C4-2B (cell line): ENCODE results near the gene OTUD4.

ENCODE experiments used
- H3K27ac ChIP-seq: fragments of 450-650 bp; 2 replicates; pipeline ENCODE4 v1.5.1; 2017
- ZFX ChIP-seq: fragments of 450-650 bp; IDR thresholded peaks from 2 replicates; pipeline ENCODE4 v1.6.1; 2017
- TF ChIP-seq, protein P1 (sequence below): fragments of 450-650 bp; conservative IDR thresholded peaks from 2 replicates; pipeline ENCODE4 v1.5.1; 2017; ENCODE audit warnings: mild to moderate bottlenecking

OTUD4 gene

DNA sequence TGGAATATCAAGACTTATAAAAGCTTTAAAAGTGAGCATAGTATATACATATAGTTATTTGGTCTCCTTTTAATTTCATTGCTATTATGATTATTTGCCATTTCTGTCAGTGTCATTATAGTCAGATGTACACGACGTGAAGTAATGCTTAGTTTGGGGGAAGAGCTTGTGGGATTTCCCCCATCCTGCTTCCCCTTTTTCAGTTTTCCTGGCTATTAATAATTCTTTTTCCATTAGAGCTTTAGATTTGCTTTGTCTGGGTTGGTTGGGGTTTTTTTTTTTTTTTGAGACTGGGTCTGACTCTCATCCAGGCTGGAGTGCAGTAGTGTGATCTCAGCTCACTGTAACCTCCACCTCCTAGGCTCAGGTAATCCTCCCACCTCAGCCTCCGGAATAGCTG, 76.9 kb downstream of the OTUD4 start:
- no peak overlapping the region for H3K27ac ChIP-seq
- no peak for TF ChIP-seq ZFX
- TF ChIP-seq, protein P1, sequence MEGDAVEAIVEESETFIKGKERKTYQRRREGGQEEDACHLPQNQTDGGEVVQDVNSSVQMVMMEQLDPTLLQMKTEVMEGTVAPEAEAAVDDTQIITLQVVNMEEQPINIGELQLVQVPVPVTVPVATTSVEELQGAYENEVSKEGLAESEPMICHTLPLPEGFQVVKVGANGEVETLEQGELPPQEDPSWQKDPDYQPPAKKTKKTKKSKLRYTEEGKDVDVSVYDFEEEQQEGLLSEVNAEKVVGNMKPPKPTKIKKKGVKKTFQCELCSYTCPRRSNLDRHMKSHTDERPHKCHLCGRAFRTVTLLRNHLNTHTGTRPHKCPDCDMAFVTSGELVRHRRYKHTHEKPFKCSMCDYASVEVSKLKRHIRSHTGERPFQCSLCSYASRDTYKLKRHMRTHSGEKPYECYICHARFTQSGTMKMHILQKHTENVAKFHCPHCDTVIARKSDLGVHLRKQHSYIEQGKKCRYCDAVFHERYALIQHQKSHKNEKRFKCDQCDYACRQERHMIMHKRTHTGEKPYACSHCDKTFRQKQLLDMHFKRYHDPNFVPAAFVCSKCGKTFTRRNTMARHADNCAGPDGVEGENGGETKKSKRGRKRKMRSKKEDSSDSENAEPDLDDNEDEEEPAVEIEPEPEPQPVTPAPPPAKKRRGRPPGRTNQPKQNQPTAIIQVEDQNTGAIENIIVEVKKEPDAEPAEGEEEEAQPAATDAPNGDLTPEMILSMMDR, result no peak

DNA sequence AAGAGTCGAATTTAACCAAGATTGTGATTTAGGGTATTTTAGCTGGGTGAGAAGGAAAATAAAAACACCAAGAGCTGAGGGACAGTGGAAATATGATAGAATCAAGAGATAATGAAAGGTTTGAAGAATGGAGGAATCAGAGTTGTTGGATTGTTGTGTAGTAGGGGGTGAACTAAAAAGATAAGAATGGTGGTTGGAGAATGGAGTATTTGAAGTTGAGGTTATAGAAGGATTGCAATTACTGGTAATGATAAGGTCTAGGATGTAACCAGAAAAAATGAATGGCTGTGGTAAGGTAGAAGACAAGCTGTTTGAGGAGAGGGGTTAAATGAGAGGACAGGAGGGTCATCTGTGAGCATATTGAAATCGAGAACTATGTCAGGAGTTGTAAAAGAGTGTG, 77.8 kb downstream of the OTUD4 start:
- TF ChIP-seq, protein P1, result no peak
- H3K27ac ChIP-seq, result no peak overlapping the region

GRCh38 chr4:145101091-145101490, 79.3 kb downstream of the OTUD4 start:
- TF ChIP-seq, protein P1, result no peak
- TF ChIP-seq ZFX, result no peak
- no peak overlapping the region for H3K27ac ChIP-seq

GRCh38 chr4:145099653-145100052, 80.7 kb downstream of the OTUD4 start:
- TF ChIP-seq, protein P1, result no peak
- no peak for TF ChIP-seq ZFX
- H3K27ac ChIP-seq, result no peak overlapping the region

GRCh38 chr4:145098675-145099037, 81.7 kb downstream of the OTUD4 start:
- no peak for TF ChIP-seq ZFX
- TF ChIP-seq, protein P1, result no peak
- H3K27ac ChIP-seq, result peak overlapping the region; percentile 89

DNA sequence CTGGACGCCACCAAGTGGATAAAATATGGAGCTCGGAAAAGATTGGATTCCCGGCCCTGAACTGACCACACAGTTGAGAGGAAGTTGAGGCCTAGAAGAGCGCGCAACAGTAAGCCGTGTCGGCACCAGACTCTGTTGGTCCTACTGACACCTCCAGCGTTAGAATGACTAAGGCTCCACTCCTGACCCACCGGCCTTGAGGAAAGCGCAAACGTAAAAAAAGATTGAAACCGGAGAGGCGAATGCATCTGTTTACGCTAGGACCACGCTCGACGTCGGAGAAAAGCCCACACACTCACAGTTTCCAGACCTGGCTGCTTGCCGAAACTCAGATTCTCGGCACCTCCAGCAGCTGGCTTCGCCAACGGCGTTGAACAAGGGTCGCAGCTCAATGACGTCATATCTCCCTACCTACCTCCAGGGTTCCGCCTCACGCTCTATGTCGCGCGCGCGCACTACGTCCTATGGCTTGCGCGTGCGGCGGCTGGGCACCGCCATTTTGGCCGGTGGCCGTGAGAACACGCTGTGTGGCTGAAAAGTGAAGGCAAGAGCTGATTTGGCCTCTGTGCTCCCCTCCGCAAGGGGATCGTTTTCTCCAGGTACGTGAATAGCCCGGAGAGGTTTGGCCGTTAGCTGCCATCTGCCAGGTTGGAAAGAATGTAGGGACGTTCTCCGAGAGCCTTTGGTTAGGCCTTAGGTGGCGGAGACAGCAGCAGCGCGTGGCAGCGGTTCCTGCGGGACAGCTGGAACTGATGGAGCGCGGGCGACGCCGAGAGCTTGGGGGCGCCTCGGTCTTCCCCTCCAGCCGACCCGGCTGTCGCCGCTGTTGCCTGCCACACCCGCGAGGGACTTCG, 82.3 kb downstream of the OTUD4 start, which contains the start of the genes ABCE1 and ANAPC10:
TSS of gene ABCE1 (plus strand) at position 491 of the 854 bp plus-strand sequence. CDS start 6,102 bp downstream, outside the sequence.
TSS of gene ANAPC10 (minus strand) at position 376 of the 854 bp plus-strand sequence. CDS start 2,097 bp downstream, outside the sequence.
- peak within 1 kb of the TSS; percentile 89 for H3K27ac ChIP-seq
- peak; percentile 79 for TF ChIP-seq ZFX
- TF ChIP-seq, protein P1, result peak; percentile 19

GRCh38 chr4:145097331-145097820, 83.0 kb downstream of the OTUD4 start:
- TF ChIP-seq, protein P1, result peak; percentile 48
- no peak for TF ChIP-seq ZFX

More at GRCh38 chr4:145097331-145097820, 83.0 kb downstream of the OTUD4 start:
- peak overlapping the region; percentile 89 for H3K27ac ChIP-seq
